GM21390 (cell line): Measurements from ENCODE around the gene ABCB6.
"Not testable (repeated sequence)": the region's sequence is repeated elsewhere in the genome, so short reads cannot be mapped to it uniquely, and the experiment has no call there.

Experiments used
- ATAC-seq: cut with Tn5 transposase; IDR thresholded peaks from one replicate; pipeline ENCODE4 v1.9.1; 2021; ENCODE audit not compliant: unreplicated experiment

The ABCB6 gene

DNA sequence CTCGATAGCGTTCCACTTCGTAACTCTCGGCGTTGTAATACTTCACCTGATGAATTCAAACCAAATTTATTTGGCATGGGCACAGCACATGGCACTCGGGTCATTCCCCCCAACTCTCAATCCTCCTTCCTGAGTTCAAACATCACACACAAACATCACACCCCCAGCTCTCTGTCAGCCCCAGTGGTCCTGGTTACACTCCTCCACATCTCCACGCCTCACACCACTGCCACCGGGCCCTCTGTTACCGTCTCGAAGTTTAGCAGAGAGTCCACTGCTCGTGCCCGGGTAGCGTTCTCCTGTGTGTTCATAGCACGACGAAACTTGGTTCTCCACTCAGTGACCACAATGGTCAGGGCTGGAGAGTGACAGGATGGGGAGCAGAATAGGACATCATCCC is 4.6 kb downstream of the ABCB6 start:
- ATAC-seq, result no peak

DNA sequence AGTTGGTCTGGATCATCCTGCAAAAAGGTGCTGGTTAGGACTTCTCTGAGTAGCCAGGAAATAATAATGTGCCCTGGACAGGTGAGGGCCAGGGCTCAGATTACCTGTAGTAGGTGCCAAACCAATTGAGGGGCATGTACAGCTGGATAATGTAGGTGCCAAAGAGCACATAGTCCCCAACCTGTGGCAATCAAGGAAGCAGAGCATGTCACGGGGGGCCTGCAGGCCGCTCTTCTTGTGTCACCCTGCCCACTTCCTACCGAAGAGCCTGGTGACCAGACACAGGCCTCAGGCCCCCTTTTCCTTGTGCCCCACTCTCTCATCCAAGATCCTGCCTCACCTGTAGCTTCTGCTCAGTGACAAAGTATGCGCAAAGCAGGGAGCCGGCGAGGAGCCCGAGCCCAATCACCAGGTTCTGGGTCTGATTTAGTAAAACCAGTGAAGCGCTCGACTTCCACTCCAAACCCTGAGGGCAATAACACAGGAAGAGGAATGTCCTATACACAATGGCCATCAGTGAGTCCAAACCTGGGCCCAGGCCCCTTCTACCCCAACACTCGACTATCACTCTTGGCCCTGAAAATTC is 5.2 kb downstream of the ABCB6 start:
- no peak for ATAC-seq

DNA sequence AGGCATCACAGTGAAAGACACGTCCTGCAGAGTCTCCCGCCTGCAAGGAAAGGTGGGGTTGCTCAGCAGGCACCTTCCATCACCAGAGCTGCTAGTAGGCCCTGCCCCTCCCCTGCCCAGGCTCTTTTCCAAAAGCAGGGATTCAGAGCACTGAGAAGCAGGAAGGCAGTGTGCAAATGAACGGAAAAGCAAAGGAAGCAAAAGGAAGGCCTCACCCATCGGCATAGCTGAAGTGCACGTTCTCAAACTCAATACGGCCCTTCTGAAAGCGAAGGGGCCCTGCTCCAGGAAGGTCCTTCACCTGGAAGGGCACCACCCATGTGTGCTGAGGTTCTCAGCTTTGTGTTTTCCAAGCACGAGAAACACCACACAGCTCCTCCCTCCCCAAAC is 5.7 kb downstream of the ABCB6 start:
- ATAC-seq, result no peak

GRCh38 chr2:219210886-219211362 is 7.8 kb downstream of the ABCB6 start:
- no peak for ATAC-seq

GRCh38 chr2:219210196-219210885 is 8.4 kb downstream of the ABCB6 start:
- no peak for ATAC-seq

DNA sequence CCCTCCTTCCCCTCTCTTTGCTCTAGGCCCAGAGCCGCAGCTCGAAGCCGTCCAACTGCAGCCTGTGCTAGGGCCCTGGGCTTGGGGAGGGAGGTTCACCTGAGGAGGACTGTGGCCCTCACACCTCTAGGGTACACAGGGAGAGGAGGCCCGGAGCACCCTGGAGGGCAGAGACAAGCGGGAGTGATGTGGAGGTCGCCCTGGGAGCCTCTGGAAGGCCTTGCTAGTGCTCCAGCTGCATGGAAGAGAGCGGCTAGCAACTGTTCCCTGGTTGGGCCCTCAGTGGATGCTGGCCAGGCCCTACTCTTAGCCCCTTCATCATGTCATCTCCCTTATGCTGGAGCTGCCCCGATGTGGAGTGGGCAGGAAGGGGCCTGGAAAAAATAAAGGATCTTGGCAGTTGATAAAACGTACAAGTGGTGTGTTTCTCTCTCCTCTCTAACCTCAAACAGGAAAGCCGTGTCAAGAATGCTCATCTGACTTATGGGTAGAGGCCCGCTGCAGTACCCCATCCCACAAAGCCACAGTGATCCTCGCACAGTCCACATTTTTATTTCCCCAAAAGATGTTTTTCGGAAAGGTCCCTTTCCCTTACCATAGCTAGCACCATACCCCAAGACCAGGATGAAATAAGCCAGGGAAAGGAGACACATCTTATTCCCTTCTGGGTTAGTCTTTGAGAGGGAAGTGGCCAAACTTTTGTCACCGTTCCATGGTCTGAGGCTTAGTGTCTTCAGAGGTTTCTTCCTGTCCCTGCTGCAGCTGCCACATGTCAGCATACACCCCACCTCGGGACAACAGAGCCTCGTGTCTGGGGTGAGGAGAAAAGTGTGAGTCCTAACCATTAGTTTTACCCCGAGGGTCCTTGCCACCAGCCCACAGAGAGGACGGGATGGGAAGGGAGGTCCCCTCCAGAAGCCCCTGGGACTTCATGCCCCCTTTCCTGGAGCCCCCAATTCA is 9.2 kb downstream of the ABCB6 start:
- no peak for ATAC-seq

GRCh38 chr2:219207884-219208740 is 10.6 kb downstream of the ABCB6 start:
- no peak for ATAC-seq

DNA sequence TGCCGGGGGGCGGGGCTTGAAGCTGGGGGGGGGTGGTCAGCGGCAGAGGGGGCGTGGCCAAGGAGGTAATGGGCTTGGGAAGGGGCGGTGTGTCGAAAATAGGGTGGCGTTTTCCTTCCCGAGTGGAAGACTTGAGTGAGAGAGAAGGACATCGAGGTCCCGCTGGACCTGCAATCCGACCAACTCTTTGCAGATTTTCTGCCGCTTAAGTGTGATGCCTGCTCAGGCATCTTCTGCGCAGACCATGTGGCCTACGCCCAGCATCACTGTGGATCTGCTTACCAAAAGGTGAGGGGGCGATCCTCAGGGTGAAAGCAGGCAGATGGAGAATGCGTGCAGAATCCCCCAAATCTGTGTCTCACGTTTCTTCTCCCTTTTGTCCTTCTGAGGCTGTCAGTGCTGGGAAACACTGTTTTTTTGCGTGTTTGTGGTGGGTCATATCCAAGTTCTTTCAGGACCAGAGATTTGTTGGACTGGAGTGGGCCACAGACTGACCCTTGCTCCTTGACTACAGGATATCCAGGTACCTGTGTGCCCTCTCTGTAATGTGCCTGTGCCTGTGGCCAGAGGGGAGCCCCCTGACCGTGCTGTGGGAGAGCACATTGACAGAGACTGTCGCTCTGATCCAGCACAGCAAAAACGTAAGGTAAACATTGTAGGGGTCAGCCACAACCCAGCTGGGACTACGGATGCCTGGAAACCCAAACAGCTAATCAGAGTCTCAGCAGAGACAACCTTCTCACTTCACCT is 11.4 kb downstream of the ABCB6 start:
- no peak for ATAC-seq

- ATAC-seq, result peak; percentile 97
Observed at GRCh38 chr2:219206328-219207133, 12.2 kb downstream of the ABCB6 start, which contains the start of gene ZFAND2B. Gene ZFAND2B, plus strand, starts transcription at chr2:219206782. Its CDS starts 206 bp downstream, at chr2:219206988.

DNA sequence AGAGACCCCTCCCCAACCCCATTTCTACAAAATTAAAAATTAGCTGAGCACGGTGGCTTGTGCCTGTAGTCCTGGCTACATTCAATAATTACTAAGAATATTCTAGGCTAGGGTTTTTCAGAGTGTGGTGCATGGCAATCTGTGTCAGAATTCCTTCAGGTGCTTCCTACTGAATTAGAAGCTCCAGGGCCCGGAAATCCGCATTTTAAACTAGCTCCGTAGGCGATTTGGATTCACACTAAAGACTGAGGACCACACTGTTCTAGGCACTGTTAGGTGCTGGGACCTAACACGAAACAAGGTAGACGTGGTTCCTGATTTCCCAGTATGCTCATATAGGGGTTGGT is 12.8 kb downstream of the ABCB6 start:
- no peak for ATAC-seq

GRCh38 chr2:219205165-219205538 is 13.6 kb downstream of the ABCB6 start:
- no peak for ATAC-seq

- no peak for ATAC-seq
Observed at GRCh38 chr2:219204425-219205164, 14.2 kb downstream of the ABCB6 start.

DNA sequence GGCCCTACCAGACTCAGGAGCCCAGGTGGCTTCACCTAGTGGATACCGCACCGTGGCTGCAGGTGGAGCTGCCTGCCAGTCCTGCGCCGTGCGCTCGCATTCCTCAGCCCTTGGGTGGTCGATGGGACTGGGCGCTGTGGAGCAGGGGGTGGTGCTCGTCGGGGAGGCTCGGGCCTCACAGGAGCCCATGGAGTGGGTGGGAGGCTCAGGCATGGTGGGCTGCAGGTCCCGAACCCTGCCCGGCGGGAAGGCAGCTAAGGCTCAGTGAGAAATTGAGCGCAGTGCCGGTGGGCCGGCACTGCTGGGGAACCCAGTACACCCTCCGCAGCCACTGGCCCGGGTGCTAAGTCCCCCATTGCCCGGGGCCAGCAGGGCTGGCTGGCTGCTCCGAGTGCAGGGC is 17.4 kb downstream of the ABCB6 start:
- ATAC-seq, result not testable (repeated sequence)

DNA sequence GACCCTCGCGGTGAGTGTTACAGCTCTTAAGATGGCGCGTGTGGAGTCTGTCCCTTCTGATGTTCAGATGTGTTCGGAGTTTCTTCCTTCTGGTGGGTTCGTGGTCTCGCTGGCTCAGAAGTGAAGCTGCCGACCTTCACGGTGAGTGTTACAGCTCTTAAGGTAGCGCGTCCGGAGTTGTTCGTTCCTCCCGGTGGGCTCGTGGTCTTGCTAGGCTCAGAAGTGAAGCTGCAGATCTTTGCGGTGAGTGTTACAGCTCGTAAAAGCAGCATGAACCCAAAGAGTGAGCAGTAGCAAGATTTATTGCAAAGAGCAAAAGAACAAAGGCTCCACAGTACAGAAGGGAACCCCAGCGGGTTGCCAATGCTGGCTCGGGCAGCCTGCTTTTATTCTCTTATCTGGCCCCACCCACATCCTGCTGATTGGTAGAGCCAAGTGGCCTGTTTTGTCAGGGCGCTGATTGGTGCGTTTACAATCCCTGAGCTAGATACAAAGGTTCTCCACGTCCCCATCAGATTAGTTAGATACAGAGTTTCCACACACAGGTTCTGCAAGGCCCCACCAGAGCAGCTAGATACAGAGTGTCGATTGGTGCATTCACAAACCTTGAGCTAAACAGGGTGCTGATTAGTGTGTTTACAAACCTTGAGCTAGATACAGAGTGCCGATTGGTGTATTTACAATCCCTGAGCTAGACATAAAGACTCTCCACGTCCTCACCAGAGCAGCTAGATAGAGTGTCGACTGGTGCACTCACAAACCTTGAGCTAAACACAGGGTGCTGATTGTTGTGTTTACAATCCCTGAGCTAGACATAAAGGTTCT is 18.0 kb downstream of the ABCB6 start:
- ATAC-seq, result not testable (repeated sequence)

GRCh38 chr2:219199470-219200211 is 19.1 kb downstream of the ABCB6 start:
- ATAC-seq, result no peak

DNA sequence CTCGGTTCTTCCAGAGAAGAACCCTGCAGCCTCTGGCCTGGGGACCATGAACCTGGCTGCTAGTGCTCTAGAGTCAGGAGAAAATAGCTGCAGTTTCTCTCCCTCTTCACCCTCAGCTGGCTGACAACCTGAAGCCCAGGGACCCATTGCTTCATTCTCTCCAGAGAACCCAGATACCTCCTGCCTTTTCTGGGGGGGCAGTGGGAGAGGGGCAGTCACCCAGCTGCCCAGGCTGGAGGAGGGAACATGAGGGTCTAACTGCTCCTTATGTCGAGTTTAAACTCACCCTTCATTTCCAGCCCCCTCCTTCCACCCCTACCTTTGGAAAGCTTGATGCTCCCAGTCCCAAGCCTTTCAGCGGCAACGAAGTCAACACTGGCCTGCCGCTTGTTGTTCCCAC is 19.8 kb downstream of the ABCB6 start:
- ATAC-seq, result no peak

DNA sequence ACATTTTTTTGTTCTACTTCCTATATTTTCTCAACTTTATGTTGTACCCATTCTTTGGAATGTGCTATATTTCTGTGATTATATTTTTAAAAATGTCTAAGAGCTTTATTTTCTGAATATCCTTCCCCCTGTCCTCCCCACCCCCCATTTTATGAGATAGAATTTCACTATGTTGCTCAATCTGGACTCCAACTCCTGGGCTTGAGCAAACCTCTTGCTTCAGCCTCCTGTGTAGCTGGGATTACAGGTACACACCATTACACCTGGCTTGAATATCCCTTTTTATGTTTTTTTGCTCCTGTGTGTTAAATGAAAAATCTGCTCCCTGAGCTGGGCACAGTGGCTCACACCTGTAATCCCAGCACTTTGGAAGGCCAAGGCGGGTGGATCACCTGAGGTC is 21.4 kb downstream of the ABCB6 start:
- ATAC-seq, result no peak
